CD14-positive monocyte (primary cell): ENCODE data around the gene CPOX. TPM values are rescaled to one million over a fixed set of nuclear protein-coding genes. Genes with fewer than 3 reads are reported as not detected.
"Not testable (repeated sequence)": the region's sequence is repeated elsewhere in the genome, so short reads cannot be mapped to it uniquely, and the experiment has no call there.

ENCODE experiments used
- DNase-seq, 3 donors: peaks; one replicate each; pipeline ENCODE4 v3.0.0-alpha.2; 2011 to 2022
- H2AFZ ChIP-seq: 2 replicates; pipeline ENCODE4 v1.6.0; 2012; ENCODE audit warnings: mild to moderate bottlenecking, low read depth, low read length, inconsistent platforms; ENCODE audit not compliant: insufficient read depth, poor library complexity, severe bottlenecking
- H3K27ac ChIP-seq, 2 donors: 1 replicate in 1 of 2; 2 replicates in 1 of 2; pipeline ENCODE4 v1.5.1; 2012 to 2013; ENCODE audit warnings: low read length in 2 of 2, control low read depth in 1 of 2, inconsistent platforms in 1 of 2, low read depth in 1 of 2, mild to moderate bottlenecking in 1 of 2
- H3K27me3 ChIP-seq, 2 donors: one replicate each; pipeline versions ENCODE4 v1.6.0 to v1.6.1; 2011 to 2013; ENCODE audit warnings: low read length in 2 of 2; ENCODE audit not compliant: control insufficient read depth in 2 of 2, insufficient read depth in 2 of 2
- H3K36me3 ChIP-seq, 2 donors: replicated peaks in 1 of 2; 1 replicate in 1 of 2; 2 replicates in 1 of 2; pipeline versions ENCODE4 v1.5.1 to v1.6.1; 2012 to 2013; ENCODE audit warnings: low read length in 2 of 2, control low read depth in 1 of 2, inconsistent platforms in 1 of 2, mild to moderate bottlenecking in 1 of 2; ENCODE audit not compliant: insufficient read depth in 2 of 2, control insufficient read depth in 1 of 2
- H3K4me1 ChIP-seq, 2 donors: 1 replicate in 1 of 2; 2 replicates in 1 of 2; pipeline versions ENCODE4 v1.5.1 to v1.6.1; 2012 to 2013; ENCODE audit warnings: low read length in 2 of 2, control low read depth in 1 of 2, inconsistent platforms in 1 of 2, mild to moderate bottlenecking in 1 of 2, moderate library complexity in 1 of 2; ENCODE audit not compliant: insufficient read depth in 2 of 2, control insufficient read depth in 1 of 2
- H3K4me2 ChIP-seq: replicated peaks from 2 replicates; pipeline ENCODE3; 2012; ENCODE audit warnings: low read length, moderate library complexity, mild to moderate bottlenecking; ENCODE audit not compliant: poor library complexity, severe bottlenecking; ENCODE audit errors: extremely low read depth
- H3K4me3 ChIP-seq, 3 experiments: fragments of 200-600 bp in 1 of 3; sonication (generic) in 1 of 3; replicated peaks in 1 of 3; 1 replicate in 2 of 3; 2 replicates in 1 of 3; pipeline ENCODE4 v1.5.1; 2011 to 2013; ENCODE audit warnings: low read length in 3 of 3, mild to moderate bottlenecking in 3 of 3, control low read depth in 2 of 3, low read depth in 2 of 3, inconsistent platforms in 1 of 3, moderate library complexity in 1 of 3
- H3K79me2 ChIP-seq: 2 replicates; pipeline ENCODE4 v1.6.0; 2012; ENCODE audit warnings: mild to moderate bottlenecking, control low read depth, inconsistent platforms, low read length, moderate library complexity; ENCODE audit not compliant: insufficient read depth
- H3K9ac ChIP-seq: 2 replicates; pipeline ENCODE4 v1.6.0; 2017; ENCODE audit warnings: low read length, mild to moderate bottlenecking; ENCODE audit not compliant: insufficient read depth, poor library complexity, severe bottlenecking
- H3K9me3 ChIP-seq, 2 donors: replicated peaks in 1 of 2; 1 replicate in 1 of 2; 2 replicates in 1 of 2; pipeline versions ENCODE4 v1.5.1 to v1.6.1; 2012 to 2013; ENCODE audit warnings: low read length in 2 of 2, control low read depth in 1 of 2; ENCODE audit not compliant: control insufficient read depth in 1 of 2, insufficient read depth in 1 of 2
- H4K20me1 ChIP-seq: 2 replicates; pipeline ENCODE4 v1.6.0; 2012; ENCODE audit warnings: mild to moderate bottlenecking, low read length, control low read depth, moderate library complexity; ENCODE audit not compliant: insufficient read depth
- H3K27ac Mint-ChIP-seq, 7 donors: one replicate each; pipeline ENCODE4 v1.8.0; 2020; ENCODE audit warnings: mild to moderate bottlenecking in 7 of 7, mixed read lengths in 7 of 7, moderate library complexity in 6 of 7, inconsistent platforms in 2 of 7
- H3K27me3 Mint-ChIP-seq, 3 donors: one replicate each; pipeline ENCODE4 v1.8.0; 2021 to 2022; ENCODE audit warnings: low read depth in 3 of 3, mild to moderate bottlenecking in 3 of 3, mixed read lengths in 3 of 3, moderate library complexity in 3 of 3, inconsistent platforms in 1 of 3
- H3K36me3 Mint-ChIP-seq, 2 donors: one replicate each; pipeline ENCODE4 v1.8.0; 2020; ENCODE audit warnings: mixed read lengths in 2 of 2, inconsistent platforms in 1 of 2, mild to moderate bottlenecking in 1 of 2
- H3K4me1 Mint-ChIP-seq: one replicate; pipeline ENCODE4 v1.8.0; 2020; ENCODE audit warnings: mild to moderate bottlenecking, mixed read lengths
- H3K4me3 Mint-ChIP-seq, 2 donors: one replicate each; pipeline ENCODE4 v1.8.0; 2020; ENCODE audit warnings: mild to moderate bottlenecking in 2 of 2, mixed read lengths in 2 of 2, moderate library complexity in 1 of 2
- H3K9me3 Mint-ChIP-seq, 7 donors: one replicate each; pipeline ENCODE4 v1.8.0; 2020 to 2022; ENCODE audit warnings: mixed read lengths in 7 of 7, mild to moderate bottlenecking in 6 of 7, moderate library complexity in 6 of 7, inconsistent platforms in 2 of 7
- WGBS: methylation state at CpG from one replicate; pipeline ENCODE4 v1.1.5; 2013; ENCODE audit warnings: missing lambda C conversion rate; ENCODE audit not compliant: insufficient coverage; 5-methylcytosine and 5-hydroxymethylcytosine counted together
- intact Hi-C, 2 donors: fragments of 100-400 bp; cut with micrococcal nuclease; formaldehyde crosslinking; loops; one replicate each; pipeline versions ENCODE4 v1.15.0 to v1.15.1; 2023
- polyA plus RNA-seq, 3 donors: library from polyadenylated mRNA; depleted of rRNA in 1 of 3; unstranded in 2 of 3; stranded (reverse) in 1 of 3; fragments of 300-500 nt in 2 of 3; fragments of >200 nt in 1 of 3; fragmentation: Illumina TruSeq in 2 of 3; gene quantifications; 1 replicate in 2 of 3; 2 replicates in 1 of 3; pipeline ENCODE4 v1.2.3, GENCODE V29; 2012 to 2021
- TF ChIP-seq, protein P1 (sequence below): fragments of 200-600 bp; IDR thresholded peaks from one replicate; pipeline ENCODE4 v1.8.0; 2022; ENCODE audit warnings: antibody characterized with exemption, mild to moderate bottlenecking

CPOX gene
- polyA plus RNA-seq, 3 donors = 4.2 to 12.8 (median 5.2) TPM

GRCh38 chr3:98561727-98562521 is 31.5 kb downstream of the CPOX start:
- Histone ChIP-seq H3K4me1 (peaks cover 38% of the 10 kb centered on the region in 2 donors), H3K9me3 (no peaks in the 10 kb centered on the region), H3K79me2 (no peaks in the 10 kb centered on the region), H3K27ac (peak overlapping the region in 1 of 2 donors; percentile 49), H2AFZ (no peak overlapping the region), H3K4me3 (no peak overlapping the region), H4K20me1 (no peaks in the 10 kb centered on the region), H3K36me3 (no peaks in the 10 kb centered on the region), H3K9ac (no peak overlapping the region), H3K4me2 (peak overlapping the region; percentile 20), H3K27me3 (no peaks in the 10 kb centered on the region)
- DNase-seq = peak in 2 of 3 donors; percentile 40 to 49
- WGBS = 60% methylated on average over 1 of the region's 5 CpGs
- peaks cover 55% of the 10 kb centered on the region for H3K4me1 Mint-ChIP-seq
- TF ChIP-seq, protein P1, sequence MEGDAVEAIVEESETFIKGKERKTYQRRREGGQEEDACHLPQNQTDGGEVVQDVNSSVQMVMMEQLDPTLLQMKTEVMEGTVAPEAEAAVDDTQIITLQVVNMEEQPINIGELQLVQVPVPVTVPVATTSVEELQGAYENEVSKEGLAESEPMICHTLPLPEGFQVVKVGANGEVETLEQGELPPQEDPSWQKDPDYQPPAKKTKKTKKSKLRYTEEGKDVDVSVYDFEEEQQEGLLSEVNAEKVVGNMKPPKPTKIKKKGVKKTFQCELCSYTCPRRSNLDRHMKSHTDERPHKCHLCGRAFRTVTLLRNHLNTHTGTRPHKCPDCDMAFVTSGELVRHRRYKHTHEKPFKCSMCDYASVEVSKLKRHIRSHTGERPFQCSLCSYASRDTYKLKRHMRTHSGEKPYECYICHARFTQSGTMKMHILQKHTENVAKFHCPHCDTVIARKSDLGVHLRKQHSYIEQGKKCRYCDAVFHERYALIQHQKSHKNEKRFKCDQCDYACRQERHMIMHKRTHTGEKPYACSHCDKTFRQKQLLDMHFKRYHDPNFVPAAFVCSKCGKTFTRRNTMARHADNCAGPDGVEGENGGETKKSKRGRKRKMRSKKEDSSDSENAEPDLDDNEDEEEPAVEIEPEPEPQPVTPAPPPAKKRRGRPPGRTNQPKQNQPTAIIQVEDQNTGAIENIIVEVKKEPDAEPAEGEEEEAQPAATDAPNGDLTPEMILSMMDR = no peak
- H3K9me3 Mint-ChIP-seq = peaks cover 0 to 5% (median 0%) of the 10 kb centered on the region in 7 donors
- intact Hi-C loops = no loop called here
- no peak overlapping the region for H3K4me3 Mint-ChIP-seq
- no peaks in the 10 kb centered on the region for H3K36me3 Mint-ChIP-seq
- peak overlapping the region in 6 of 7 donors; percentile 41 to 84 (median 76) for H3K27ac Mint-ChIP-seq
- peaks cover 0 to 3% (median 0%) of the 10 kb centered on the region in 3 donors for H3K27me3 Mint-ChIP-seq

DNA sequence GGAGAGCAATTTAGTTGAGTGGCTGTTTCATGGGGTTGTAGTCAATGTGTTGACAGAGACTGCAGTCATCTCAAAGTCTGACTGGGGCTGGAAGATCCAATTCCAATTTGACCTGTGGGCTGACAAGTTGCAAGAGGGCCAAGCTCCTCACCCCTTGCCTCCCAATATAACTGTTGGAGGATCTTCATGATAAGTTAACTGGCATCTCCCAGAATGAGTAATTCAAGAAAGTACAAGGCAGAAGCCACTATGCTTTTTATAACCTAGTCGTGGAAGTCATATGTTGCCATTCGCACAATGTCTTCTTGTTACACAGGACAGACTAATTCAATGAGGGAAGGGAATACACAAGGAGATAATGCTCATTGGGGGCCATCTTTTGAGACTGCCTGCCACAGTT is 32.5 kb downstream of the CPOX start:
- Histone ChIP-seq H3K79me2 (no peaks in the 10 kb centered on the region), H4K20me1 (no peaks in the 10 kb centered on the region), H3K36me3 (no peaks in the 10 kb centered on the region), H3K9me3 (no peaks in the 10 kb centered on the region), H3K4me2 (no peak overlapping the region), H3K4me3 (no peak overlapping the region), H3K27ac (no peak overlapping the region), H3K4me1 (peaks cover 45 to 46% of the 10 kb centered on the region in 2 donors), H3K27me3 (no peaks in the 10 kb centered on the region), H2AFZ (no peak overlapping the region), H3K9ac (no peak overlapping the region)
- DNase-seq = no peak
- peaks cover 0 to 2% (median 0%) of the 10 kb centered on the region in 7 donors for H3K9me3 Mint-ChIP-seq
- intact Hi-C loops = no loop called here
- no peaks in the 10 kb centered on the region for H3K36me3 Mint-ChIP-seq
- peaks cover 0 to 3% (median 0%) of the 10 kb centered on the region in 3 donors for H3K27me3 Mint-ChIP-seq
- TF ChIP-seq, protein P1 = no peak
- H3K4me3 Mint-ChIP-seq = no peak overlapping the region
- H3K27ac Mint-ChIP-seq = no peak overlapping the region
- H3K4me1 Mint-ChIP-seq = peaks cover 60% of the 10 kb centered on the region
- WGBS = 92% methylated on average over 2 of the region's 2 CpGs

DNA sequence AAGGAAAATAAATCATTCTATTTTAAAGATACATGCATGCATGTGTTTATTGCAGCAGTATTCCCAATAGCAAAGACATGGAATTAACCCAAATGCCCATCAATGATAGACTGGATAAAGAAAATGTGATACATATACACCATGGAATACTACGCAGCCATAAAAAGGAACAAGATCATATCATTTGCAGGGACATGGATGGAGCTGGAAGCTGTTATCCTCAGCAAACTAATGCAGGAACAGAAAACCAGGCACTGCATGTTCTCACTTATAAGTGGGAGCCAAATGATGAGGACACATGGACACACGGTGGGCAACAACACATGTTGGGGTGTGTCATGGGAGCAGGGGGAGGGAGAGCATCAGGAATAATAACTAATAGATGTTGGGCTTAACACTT is 33.6 kb downstream of the CPOX start:
- H3K9ac ChIP-seq, H3K27ac ChIP-seq, H3K27me3 Mint-ChIP-seq, intact Hi-C loops, H3K4me3 ChIP-seq, H3K27ac Mint-ChIP-seq, H3K9me3 ChIP-seq, H3K27me3 ChIP-seq, H2AFZ ChIP-seq, H4K20me1 ChIP-seq, H3K9me3 Mint-ChIP-seq, H3K4me3 Mint-ChIP-seq, H3K36me3 ChIP-seq, H3K79me2 ChIP-seq, DNase-seq, H3K36me3 Mint-ChIP-seq, H3K4me2 ChIP-seq: not testable (repeated sequence)
- peaks cover 38 to 46% of the 10 kb centered on the region in 2 donors for H3K4me1 ChIP-seq
- peaks cover 54% of the 10 kb centered on the region for H3K4me1 Mint-ChIP-seq
- WGBS = no CpG with 5 or more reads among the region's 2 CpGs
